ENCODE measurements around the gene GIGYF2. TPM values are rescaled to one million over a fixed set of nuclear protein-coding genes. Genes with fewer than 3 reads are reported as not detected.
A peak's percentile ranks its signal among the peaks of the same experiment; 100 is the strongest.

Gene GIGYF2
- total and polyA plus RNA-seq, 8 donors, result 7.1 to 158 (median 75.0) TPM

GRCh38 chr2:232839411-232840079 lies 142.4 kb downstream of the GIGYF2 start:
- Histone ChIP-seq H3K27me3 (no peaks in the 10 kb centered on the region), H3K27ac (peak overlapping the region in 2 of 5 donors; percentile 3 to 11), H3K4me3 (no peak overlapping the region), H3K36me3 (peaks cover 33 to 86% (median 84%) of the 10 kb centered on the region in 4 donors), H3K4me1 (peaks cover 7 to 49% (median 28%) of the 10 kb centered on the region in 4 donors), H3K9me3 (no peaks in the 10 kb centered on the region)
- peak; percentile 46 to 51 for DNase-seq
- TF ChIP-seq CTCF (IDR thresholded peaks at IDR 0.05) (no peak), POLR2AphosphoS5 (IDR thresholded peaks at IDR 0.05) (no peak), EP300 (IDR thresholded peaks at IDR 0.05) (no peak), POLR2A (IDR thresholded peaks at IDR 0.05) (no peak)
- 26 to 43% (median 30%) methylated on average over 9 of the region's 9 CpGs for WGBS, 5 donors
- intact Hi-C loops (cut with DNase I; ENCODE audit: low total_unique reads), result no loop called here

- peaks cover 46 to 92% (median 89%) of the 10 kb centered on the region in 4 donors for H3K36me3 ChIP-seq
Measured at GRCh38 chr2:232842689-232843088, 145.6 kb downstream of the GIGYF2 start.

GRCh38 chr2:232843834-232844233 lies 146.7 kb downstream of the GIGYF2 start:
- peaks cover 0 to 17% (median 8%) of the 10 kb centered on the region in 4 donors for H3K4me1 ChIP-seq
- WGBS, 5 donors, result 87 to 91% (median 88%) methylated on average over 3 of the region's 3 CpGs
- intact Hi-C loops (cut with DNase I; ENCODE audit: low total_unique reads), result no loop called here
- H3K27ac ChIP-seq, result no peak overlapping the region
- peaks cover 56 to 98% (median 93%) of the 10 kb centered on the region in 4 donors for H3K36me3 ChIP-seq
- no peaks in the 10 kb centered on the region for H3K9me3 ChIP-seq
- DNase-seq, result peak in 1 of 2 donors; percentile 12
- TF ChIP-seq POLR2AphosphoS5 (IDR thresholded peaks at IDR 0.05), result no peak
- H3K4me3 ChIP-seq, result no peak overlapping the region
- H3K27me3 ChIP-seq, result no peaks in the 10 kb centered on the region

More at GRCh38 chr2:232842689-232843088, 145.6 kb downstream of the GIGYF2 start:
- Histone ChIP-seq H3K9me3 (no peaks in the 10 kb centered on the region), H3K27ac (no peak overlapping the region), H3K4me1 (peaks cover 7 to 29% (median 19%) of the 10 kb centered on the region in 4 donors), H3K4me3 (no peak overlapping the region), H3K27me3 (no peaks in the 10 kb centered on the region)
- no peak for DNase-seq
- TF ChIP-seq EP300 (IDR thresholded peaks at IDR 0.05), result no peak
- TF ChIP-seq POLR2A (IDR thresholded peaks at IDR 0.05), result no peak
- no peak for TF ChIP-seq CTCF (IDR thresholded peaks at IDR 0.05)
- no peak for TF ChIP-seq POLR2AphosphoS5 (IDR thresholded peaks at IDR 0.05)
- intact Hi-C loops (cut with DNase I; ENCODE audit: low total_unique reads), result no loop called here
- WGBS, 5 donors, result 46 to 79% (median 71%) methylated on average over 2 of the region's 2 CpGs

- peaks cover 75 to 100% (median 98%) of the 10 kb centered on the region in 4 donors for H3K36me3 ChIP-seq
Measured at GRCh38 chr2:232846055-232846454, 148.9 kb downstream of the GIGYF2 start.

More at GRCh38 chr2:232846055-232846454, 148.9 kb downstream of the GIGYF2 start:
- no peak for DNase-seq
- H3K27me3 ChIP-seq, result no peaks in the 10 kb centered on the region
- intact Hi-C loops (cut with DNase I; ENCODE audit: low total_unique reads), result no loop called here
- H3K4me1 ChIP-seq, result no peaks in the 10 kb centered on the region
- no peak overlapping the region for H3K27ac ChIP-seq
- TF ChIP-seq POLR2AphosphoS5 (IDR thresholded peaks at IDR 0.05) (no peak), EP300 (IDR thresholded peaks at IDR 0.05) (no peak), POLR2A (IDR thresholded peaks at IDR 0.05) (no peak), CTCF (IDR thresholded peaks at IDR 0.05) (no peak)
- H3K4me3 ChIP-seq, result no peak overlapping the region
- no peaks in the 10 kb centered on the region for H3K9me3 ChIP-seq
